LNCAP (cell line): Measurements from ENCODE around the gene GJD4.

Source experiments
- CTCF ChIP-seq: fragments of 450-650 bp; IDR thresholded peaks from 2 replicates; pipeline ENCODE4 v1.5.1; 2017; ENCODE audit warnings: mild to moderate bottlenecking

GJD4 gene

GRCh38 chr10:35605191-35605590, at the start of gene GJD4:
Gene GJD4, plus strand, starts transcription at chr10:35605341. Its CDS starts 227 bp downstream, at chr10:35605568.
- no peak for TF ChIP-seq CTCF

- TF ChIP-seq CTCF, result no peak
These were observed 48.9 kb upstream of the GJD4 start for GRCh38 chr10:35555962-35556930.

GRCh38 chr10:35558276-35558675, 46.9 kb upstream of the GJD4 start:
- TF ChIP-seq CTCF, result no peak

- no peak for TF ChIP-seq CTCF
These were observed 45.7 kb upstream of the GJD4 start for GRCh38 chr10:35559416-35559815.

- TF ChIP-seq CTCF, result no peak
These were observed 43.4 kb upstream of the GJD4 start for GRCh38 chr10:35561715-35562114.

- no peak for TF ChIP-seq CTCF
These were observed 42.7 kb upstream of the GJD4 start for GRCh38 chr10:35562427-35562826.

- TF ChIP-seq CTCF, result peak; percentile 100
These were observed 41.8 kb upstream of the GJD4 start for GRCh38 chr10:35563261-35563891.
